GM21737 (cell line): Measurements from ENCODE around the gene MEGF9.
"Not testable (repeated sequence)": the region's sequence is repeated elsewhere in the genome, so short reads cannot be mapped to it uniquely, and the experiment has no call there.

Source experiments
- ATAC-seq: cut with Tn5 transposase; IDR thresholded peaks from one replicate; pipeline ENCODE4 v1.9.1; 2021; ENCODE audit warnings: mild to moderate bottlenecking, moderate library complexity; ENCODE audit not compliant: unreplicated experiment

MEGF9 gene

GRCh38 chr9:120714088-120714845 lies at the start of gene MEGF9:
Gene MEGF9 (minus strand): TSS chr9:120714470. CDS start chr9:120714358, 112 bp downstream.
- peak; percentile 92 for ATAC-seq

- ATAC-seq: no peak
These were observed 46.7 kb upstream of the MEGF9 start for GRCh38 chr9:120761006-120761405.

GRCh38 chr9:120759755-120760400 lies 45.6 kb upstream of the MEGF9 start:
- ATAC-seq: no peak

- ATAC-seq: no peak
These were observed 44.3 kb upstream of the MEGF9 start for GRCh38 chr9:120758544-120758943.

- no peak for ATAC-seq
These were observed 43.0 kb upstream of the MEGF9 start for GRCh38 chr9:120757026-120757913.

- ATAC-seq: no peak
These were observed 42.3 kb upstream of the MEGF9 start for GRCh38 chr9:120756531-120756930.

- no peak for ATAC-seq
These were observed 41.7 kb upstream of the MEGF9 start for GRCh38 chr9:120755810-120756434.

GRCh38 chr9:120755044-120755443 lies 40.8 kb upstream of the MEGF9 start:
- ATAC-seq: no peak

GRCh38 chr9:120750421-120750820 lies 36.2 kb upstream of the MEGF9 start:
- no peak for ATAC-seq

GRCh38 chr9:120746366-120746765 lies 32.1 kb upstream of the MEGF9 start:
- not testable (repeated sequence) for ATAC-seq

GRCh38 chr9:120745278-120745677 lies 31.0 kb upstream of the MEGF9 start:
- no peak for ATAC-seq

GRCh38 chr9:120742951-120743416 lies 28.7 kb upstream of the MEGF9 start:
- ATAC-seq: no peak

GRCh38 chr9:120741701-120742100 lies 27.4 kb upstream of the MEGF9 start:
- no peak for ATAC-seq

GRCh38 chr9:120741191-120741590 lies 26.9 kb upstream of the MEGF9 start:
- no peak for ATAC-seq

- no peak for ATAC-seq
These were observed 25.9 kb upstream of the MEGF9 start for GRCh38 chr9:120740132-120740531.

GRCh38 chr9:120737416-120738165 lies 23.3 kb upstream of the MEGF9 start:
- ATAC-seq: no peak

- ATAC-seq: no peak
These were observed 22.6 kb upstream of the MEGF9 start for GRCh38 chr9:120736881-120737280.

- ATAC-seq: no peak
These were observed 21.3 kb upstream of the MEGF9 start for GRCh38 chr9:120735415-120736126.

GRCh38 chr9:120734607-120735410 lies 20.5 kb upstream of the MEGF9 start:
- ATAC-seq: no peak
